HG02642 (cell line): Measurements from ENCODE around the gene HPSE2.

Experiments
- ATAC-seq: cut with Tn5 transposase; IDR thresholded peaks from one replicate; pipeline ENCODE4 v1.9.1; 2021; ENCODE audit warnings: mild to moderate bottlenecking; ENCODE audit not compliant: unreplicated experiment, poor library complexity

HPSE2 gene

GRCh38 chr10:98456043-98456570, 779.5 kb downstream of the HPSE2 start:
- no peak for ATAC-seq

GRCh38 chr10:98453729-98454128, 781.9 kb downstream of the HPSE2 start:
- ATAC-seq: no peak

- no peak for ATAC-seq
Observed at GRCh38 chr10:98450618-98451017, 785.0 kb downstream of the HPSE2 start.

DNA sequence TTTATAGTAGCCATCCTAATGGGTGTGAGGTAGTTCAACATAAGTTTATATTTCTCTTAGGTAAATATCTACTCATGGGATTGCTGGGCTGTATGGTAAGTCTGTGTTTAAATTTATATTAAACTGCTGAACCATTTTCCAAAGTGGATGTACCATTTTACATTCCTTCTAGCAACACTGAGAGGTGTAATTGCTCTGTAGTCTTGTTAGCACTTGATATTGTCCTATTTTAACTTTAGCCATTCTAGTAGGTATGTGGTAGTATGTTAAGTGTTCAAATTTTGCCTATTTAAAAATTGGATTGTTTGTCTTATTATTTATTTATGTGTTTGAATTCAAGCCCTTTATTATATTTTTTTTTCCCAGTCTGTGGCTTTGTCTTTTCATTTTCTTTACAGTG, 786.4 kb downstream of the HPSE2 start:
- ATAC-seq: no peak

- peak; percentile 91 for ATAC-seq
Observed at GRCh38 chr10:98446661-98447221, 788.9 kb downstream of the HPSE2 start, which contains the start of gene HPS1. Gene HPS1 (minus strand): TSS chr10:98446935. CDS start chr10:98443240, 3,695 bp downstream.

GRCh38 chr10:98446151-98446660, 789.4 kb downstream of the HPSE2 start:
- ATAC-seq: peak; percentile 24

DNA sequence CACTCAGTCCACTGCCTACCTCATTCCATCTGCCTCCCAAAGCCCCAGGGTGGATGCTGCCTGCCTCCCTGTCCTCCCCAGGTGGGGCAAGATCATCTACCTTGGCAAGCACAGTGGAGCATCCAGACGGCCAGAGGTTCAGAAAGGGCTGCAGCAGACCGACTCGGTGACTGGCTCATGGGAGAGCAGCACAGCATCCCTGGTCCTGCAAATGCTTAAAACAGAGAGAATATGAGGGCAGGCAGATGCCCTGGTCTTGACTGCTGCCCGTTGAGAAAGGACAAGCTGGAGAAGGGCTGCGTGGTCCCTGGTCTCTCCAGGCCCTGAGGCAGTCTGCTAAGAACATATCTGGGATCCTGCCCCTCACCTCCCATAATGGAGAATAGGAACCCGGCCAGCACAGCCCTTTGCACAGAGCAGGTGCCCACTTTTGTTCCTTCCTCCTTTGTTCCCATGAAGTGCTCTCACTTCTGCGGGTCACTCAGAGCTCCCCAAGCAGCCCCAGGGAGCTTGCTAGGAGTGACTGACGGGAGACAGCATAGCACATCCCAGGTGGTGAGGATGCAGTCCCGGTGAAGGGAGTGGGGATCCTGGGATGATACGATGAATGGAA, 790.3 kb downstream of the HPSE2 start:
- no peak for ATAC-seq

GRCh38 chr10:98444314-98445006, 791.2 kb downstream of the HPSE2 start:
- no peak for ATAC-seq

GRCh38 chr10:98438715-98439114, 796.9 kb downstream of the HPSE2 start:
- no peak for ATAC-seq

GRCh38 chr10:98436704-98437103, 798.9 kb downstream of the HPSE2 start:
- ATAC-seq: no peak

DNA sequence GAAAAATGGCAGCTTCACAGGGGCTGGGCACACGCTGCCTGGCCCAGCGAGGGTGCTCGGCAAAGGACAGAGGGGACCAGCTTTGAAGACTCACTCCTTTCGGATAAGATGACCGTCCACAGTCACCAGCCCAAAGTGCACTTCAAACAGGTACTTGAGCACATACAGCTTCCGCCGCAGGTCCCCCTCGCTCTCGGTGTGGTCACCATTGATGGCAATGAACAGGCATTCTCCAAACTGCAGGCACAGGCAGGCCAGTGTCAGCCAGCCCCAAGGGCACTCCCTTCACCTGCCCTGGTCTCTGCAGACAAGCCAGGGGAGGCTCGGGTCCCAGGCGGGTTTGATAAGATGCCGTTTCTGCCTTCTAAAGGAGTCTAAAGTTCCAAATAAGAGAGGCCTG, 800.5 kb downstream of the HPSE2 start:
- ATAC-seq: no peak

DNA sequence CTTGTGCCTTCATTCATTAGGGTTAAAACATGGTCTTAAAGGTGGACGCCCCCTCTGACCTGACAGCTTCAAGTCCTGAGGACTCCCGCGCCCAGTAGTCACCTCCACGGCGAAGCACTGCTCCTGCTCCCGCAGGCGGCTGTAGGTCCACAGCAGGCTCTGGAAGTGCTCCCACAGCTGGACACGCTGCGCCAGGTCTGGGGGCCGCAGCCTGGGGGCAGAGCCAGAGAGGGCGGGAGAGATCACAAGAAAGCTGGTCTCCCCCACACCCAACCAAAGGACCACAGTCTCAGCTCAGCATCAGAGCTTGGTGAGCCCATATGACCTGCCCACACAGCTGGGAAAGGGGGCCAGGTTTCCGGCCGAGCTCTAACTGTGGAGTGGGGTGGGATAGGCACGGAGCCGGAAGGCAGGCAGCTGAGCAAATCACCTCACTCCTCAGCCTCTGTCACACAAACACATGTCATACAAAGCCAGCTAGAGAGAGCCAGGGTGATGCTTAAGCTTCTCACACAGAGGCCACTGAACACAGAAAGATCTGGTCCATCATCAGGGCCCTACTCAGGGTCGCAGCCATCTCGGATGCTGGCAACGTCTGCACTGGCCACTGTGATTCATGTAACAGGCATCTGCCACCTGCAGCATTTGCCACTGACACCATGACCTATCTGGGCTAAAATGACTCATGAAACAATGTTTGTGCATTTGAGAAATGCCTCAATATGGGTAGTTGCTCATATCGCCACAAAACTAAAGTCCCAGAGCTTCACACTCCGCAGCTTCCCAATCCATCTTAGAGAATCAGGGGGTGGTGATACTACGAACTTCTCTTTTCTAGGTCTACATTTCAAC, 801.5 kb downstream of the HPSE2 start:
- no peak for ATAC-seq

DNA sequence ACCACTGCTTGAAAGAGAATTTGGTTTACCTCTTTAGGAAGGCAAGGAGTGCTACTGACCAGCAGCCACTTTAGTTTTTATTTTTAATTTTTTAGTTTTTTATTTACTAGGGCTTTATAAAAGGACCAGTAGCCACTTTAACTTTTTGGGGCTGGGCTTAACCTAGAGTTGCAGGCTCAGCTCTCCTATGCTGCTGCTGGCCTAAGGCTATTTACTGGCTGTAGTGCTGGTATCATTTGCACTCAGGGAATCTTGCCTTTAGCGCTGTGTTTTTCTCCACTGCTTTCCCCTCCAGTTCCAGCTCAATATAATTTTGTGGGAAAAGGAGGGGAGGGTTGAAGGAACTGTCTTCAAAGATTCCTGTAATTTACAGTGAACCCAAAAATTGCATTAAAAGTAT, 802.3 kb downstream of the HPSE2 start:
- ATAC-seq: no peak

GRCh38 chr10:98432330-98432729, 803.3 kb downstream of the HPSE2 start:
- ATAC-seq: no peak

DNA sequence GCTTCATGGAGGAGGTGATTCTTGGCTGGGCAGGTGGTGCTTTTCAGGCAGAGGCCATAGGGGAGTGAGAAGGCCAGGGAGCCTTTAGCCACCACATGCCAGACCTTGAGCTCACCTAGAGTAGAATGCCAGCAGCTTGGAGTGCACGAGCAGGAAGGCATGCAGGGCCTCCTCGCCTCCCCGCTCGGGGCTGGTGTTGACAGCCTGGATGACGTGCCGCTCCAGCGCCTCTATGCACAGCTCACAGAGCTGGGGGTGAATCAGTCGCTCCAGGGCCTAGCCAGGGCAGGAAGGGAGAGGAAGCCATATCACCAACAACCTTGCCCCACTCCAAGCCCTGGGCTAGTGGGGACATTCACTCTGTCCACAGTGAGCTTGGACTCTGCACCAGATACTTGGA, 804.6 kb downstream of the HPSE2 start:
- ATAC-seq: no peak

- ATAC-seq: no peak
Observed at GRCh38 chr10:98430427-98430826, 805.2 kb downstream of the HPSE2 start.

- no peak for ATAC-seq
Observed at GRCh38 chr10:98429320-98430072, 806.2 kb downstream of the HPSE2 start.

DNA sequence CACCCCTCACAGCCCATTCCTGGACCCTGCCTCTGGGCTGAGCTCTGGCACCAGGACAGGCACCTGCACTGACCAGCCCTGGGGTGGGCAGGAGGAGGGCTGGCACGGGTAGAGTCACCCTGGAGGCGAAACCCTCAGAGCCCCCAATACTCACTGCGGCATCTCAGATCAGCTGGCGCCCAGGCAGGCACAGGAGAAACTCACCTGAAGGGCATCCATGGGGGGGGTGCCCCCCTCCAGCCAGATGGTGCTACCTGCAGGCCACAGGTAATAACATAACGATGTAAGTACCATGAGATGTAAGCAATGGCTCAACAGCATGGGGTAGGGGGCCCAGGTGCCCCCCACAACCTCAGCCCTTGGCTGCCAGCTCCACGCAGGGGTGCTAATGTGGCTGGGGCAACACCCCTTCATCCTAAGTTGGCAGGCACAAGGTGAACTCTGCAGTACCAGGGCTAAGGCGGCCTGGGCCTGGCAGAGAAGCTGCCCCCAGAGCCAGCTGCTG, 808.6 kb downstream of the HPSE2 start:
- no peak for ATAC-seq

DNA sequence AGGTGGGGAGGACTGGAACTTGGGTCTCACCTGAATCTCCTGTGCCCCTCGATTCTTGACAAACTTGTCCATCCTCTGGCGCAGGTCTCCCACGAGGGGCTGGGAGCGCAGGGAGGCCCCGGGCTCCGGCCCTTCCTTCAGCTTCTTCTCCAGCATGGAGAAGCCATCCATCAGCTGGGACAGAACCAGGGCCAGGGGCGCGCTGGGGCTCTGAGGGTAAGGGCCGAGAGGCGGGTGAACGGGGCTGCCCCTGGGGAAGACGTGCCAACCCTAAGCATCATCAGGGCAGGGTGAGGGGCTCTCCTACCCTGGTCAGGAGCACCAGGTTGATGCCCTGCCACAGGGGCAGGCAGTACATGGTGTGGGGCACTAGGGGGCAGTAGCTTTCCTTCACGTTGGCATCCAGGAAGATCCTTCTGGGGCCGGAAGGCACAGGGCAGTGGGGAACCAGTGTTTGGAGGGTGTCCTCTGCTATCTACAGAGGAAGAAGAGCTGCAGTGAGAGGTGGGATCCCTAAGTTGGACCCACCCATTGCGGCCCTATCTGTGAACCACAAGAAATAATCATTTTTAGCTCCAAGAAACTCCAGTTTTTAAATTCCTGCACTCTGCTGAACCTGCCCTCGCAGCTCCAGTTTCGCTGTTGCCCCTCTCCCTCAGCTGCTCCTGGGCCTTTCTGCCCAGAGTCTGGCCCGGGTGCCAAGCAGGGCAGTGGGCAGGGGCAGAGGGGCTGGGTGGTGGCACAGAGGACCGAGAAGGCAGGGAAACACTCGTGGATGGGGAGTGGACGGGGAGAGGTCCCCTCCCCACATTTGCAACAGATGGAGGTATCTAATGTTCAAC, 809.9 kb downstream of the HPSE2 start:
- ATAC-seq: peak; percentile 69
